ENCODE results near the gene HNRNPU. TPM values are rescaled to one million over a fixed set of nuclear protein-coding genes. Genes with fewer than 3 reads are reported as not detected.

HNRNPU gene
- total and polyA plus RNA-seq, 2 donors from 2014 or later, result 153 to 329 TPM

- FAIRE-seq (no peak), DNase-seq (no peak)
- peaks cover 0 to 2% (median 0%) of the 10 kb centered on the region in 3 donors for H3K4me1 ChIP-seq (ENCODE audit: control insufficient read depth in 2 of 3, insufficient read depth in 2 of 3, low read depth in 1 of 3, low read length in 3 of 3)
- intact Hi-C loops (cut with DNase I), result loop anchor here (10.0 kb wide), 1 partner anchor 234 kb away; no protein-coding TSS in a partner anchor
- H3K4me3 ChIP-seq (ENCODE audit: low read length in 3 of 3), result no peak overlapping the region
- H3K9me3 ChIP-seq (ENCODE audit: control insufficient read depth in 2 of 3, insufficient read depth in 1 of 3, low read length in 3 of 3), result no peaks in the 10 kb centered on the region
- TF ChIP-seq, protein P1, sequence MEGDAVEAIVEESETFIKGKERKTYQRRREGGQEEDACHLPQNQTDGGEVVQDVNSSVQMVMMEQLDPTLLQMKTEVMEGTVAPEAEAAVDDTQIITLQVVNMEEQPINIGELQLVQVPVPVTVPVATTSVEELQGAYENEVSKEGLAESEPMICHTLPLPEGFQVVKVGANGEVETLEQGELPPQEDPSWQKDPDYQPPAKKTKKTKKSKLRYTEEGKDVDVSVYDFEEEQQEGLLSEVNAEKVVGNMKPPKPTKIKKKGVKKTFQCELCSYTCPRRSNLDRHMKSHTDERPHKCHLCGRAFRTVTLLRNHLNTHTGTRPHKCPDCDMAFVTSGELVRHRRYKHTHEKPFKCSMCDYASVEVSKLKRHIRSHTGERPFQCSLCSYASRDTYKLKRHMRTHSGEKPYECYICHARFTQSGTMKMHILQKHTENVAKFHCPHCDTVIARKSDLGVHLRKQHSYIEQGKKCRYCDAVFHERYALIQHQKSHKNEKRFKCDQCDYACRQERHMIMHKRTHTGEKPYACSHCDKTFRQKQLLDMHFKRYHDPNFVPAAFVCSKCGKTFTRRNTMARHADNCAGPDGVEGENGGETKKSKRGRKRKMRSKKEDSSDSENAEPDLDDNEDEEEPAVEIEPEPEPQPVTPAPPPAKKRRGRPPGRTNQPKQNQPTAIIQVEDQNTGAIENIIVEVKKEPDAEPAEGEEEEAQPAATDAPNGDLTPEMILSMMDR (IDR thresholded peaks at IDR 0.05; ENCODE audit: borderline replicate concordance, extremely low read depth, insufficient read depth), result no peak
- no peaks in the 10 kb centered on the region for H3K36me3 ChIP-seq (ENCODE audit: control insufficient read depth in 2 of 3, insufficient read depth in 3 of 3, low read length in 3 of 3)
- H3K9ac ChIP-seq (ENCODE audit: low read length in 3 of 3), result no peak overlapping the region
- H3K27me3 ChIP-seq (ENCODE audit: control insufficient read depth, insufficient read depth, low read length), result no peaks in the 10 kb centered on the region
- no peak overlapping the region for H3K27ac ChIP-seq (ENCODE audit: low read depth in 2 of 2, low read length in 2 of 2)
These were observed 63.5 kb downstream of the HNRNPU start for GRCh38 chr1:244800821-244801220.

Other genes with a start within 250 kb of the HNRNPU start
- gene DESI2, start 211.4 kb downstream of the HNRNPU start, total RNA-seq, result 23.5 TPM
- 11.9 TPM for gene DESI2, start 211.4 kb downstream of the HNRNPU start, polyA plus RNA-seq (ENCODE audit: insufficient read depth, low read depth, low replicate concordance)
- 45.4 TPM for gene COX20, start 28.9 kb downstream of the HNRNPU start, total RNA-seq
- gene COX20, start 28.9 kb downstream of the HNRNPU start, polyA plus RNA-seq (ENCODE audit: insufficient read depth, low read depth, low replicate concordance), result 171 TPM